Measurements from ENCODE around the gene TPSD1. TPM values are rescaled to one million over a fixed set of nuclear protein-coding genes. Genes with fewer than 3 reads are reported as not detected.
"Not testable (repeated sequence)": the region's sequence is repeated elsewhere in the genome, so short reads cannot be mapped to it uniquely, and the experiment has no call there.

Gene TPSD1
- polyA plus RNA-seq, 4 donors = 0.55 TPM; not detected in 3

DNA sequence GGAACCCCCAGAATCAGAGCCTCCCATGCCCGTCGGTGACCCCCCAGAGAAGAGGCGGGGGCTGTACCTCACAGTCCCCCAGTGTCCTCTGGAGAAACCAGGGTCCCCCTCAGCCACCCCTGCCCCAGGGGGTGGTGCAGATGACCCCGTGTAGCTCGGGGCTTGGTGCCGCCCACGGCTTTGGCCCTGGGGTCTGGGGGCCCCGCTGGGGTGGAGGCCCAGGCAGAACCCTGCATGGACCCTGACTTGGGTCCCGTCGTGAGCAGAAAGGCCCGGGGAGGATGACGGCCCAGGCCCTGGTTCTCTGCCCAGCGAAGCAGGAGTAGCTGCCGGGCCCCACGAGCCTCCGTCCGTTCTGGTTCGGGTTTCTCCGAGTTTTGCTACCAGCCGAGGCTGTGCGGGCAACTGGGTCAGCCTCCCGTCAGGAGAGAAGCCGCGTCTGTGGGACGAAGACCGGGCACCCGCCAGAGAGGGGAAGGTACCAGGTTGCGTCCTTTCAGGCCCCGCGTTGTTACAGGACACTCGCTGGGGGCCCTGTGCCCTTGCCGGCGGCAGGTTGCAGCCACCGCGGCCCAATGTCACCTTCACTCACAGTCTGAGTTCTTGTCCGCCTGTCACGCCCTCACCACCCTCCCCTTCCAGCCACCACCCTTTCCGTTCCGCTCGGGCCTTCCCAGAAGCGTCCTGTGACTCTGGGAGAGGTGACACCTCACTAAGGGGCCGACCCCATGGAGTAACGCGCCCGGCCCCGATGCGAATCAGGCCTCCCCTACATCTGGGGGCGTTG is 34.8 kb upstream of the TPSD1 start:
- no peak for DNase-seq (ENCODE audit: low read depth in 4 of 4, low spot score in 3 of 4)

DNA sequence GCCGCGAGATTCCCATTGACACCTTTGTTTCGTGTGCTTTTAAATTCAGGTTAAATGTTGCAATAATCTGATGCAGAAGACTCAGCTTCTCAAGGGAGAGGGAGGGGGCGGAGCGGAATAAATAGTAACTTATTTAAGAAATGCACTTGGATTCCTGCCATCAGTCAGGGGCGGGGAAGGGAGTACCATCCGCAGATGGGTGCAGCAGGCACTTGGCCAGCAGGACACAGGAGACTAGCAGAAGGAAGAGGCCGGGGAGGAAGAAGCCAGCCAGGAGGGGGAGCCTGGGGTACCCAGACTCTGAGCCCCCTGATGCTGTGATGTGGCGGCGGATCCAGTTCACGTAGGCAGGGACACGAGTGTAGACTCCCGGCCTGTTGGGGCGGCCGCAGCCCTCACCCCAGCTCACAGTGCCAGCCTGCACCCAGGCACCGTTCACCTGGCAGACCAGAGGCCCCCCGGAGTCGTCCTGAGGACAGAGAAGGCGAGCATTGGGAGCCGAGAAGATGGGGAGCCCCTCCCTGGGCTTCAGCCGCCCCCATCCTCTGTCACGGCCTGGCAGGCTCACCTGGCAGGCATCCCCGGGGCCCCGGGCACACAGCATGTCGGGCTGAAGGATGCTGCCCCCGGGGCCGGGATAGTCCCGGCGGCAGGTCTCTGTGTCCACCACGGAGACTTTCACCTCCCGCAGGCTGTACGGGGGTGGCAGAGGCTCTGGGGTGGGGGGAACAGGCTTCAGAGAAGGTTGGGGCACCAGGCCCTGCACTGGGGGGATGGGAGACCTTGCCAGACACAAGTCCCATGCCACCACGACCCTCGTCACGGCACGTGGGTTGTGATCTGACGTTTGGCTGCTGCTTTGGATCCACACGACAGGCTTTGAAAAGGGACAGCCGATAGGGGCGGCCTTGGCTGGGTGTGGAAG is 34.0 kb upstream of the TPSD1 start:
- DNase-seq (ENCODE audit: low read depth in 4 of 4, low spot score in 3 of 4) = no peak

DNA sequence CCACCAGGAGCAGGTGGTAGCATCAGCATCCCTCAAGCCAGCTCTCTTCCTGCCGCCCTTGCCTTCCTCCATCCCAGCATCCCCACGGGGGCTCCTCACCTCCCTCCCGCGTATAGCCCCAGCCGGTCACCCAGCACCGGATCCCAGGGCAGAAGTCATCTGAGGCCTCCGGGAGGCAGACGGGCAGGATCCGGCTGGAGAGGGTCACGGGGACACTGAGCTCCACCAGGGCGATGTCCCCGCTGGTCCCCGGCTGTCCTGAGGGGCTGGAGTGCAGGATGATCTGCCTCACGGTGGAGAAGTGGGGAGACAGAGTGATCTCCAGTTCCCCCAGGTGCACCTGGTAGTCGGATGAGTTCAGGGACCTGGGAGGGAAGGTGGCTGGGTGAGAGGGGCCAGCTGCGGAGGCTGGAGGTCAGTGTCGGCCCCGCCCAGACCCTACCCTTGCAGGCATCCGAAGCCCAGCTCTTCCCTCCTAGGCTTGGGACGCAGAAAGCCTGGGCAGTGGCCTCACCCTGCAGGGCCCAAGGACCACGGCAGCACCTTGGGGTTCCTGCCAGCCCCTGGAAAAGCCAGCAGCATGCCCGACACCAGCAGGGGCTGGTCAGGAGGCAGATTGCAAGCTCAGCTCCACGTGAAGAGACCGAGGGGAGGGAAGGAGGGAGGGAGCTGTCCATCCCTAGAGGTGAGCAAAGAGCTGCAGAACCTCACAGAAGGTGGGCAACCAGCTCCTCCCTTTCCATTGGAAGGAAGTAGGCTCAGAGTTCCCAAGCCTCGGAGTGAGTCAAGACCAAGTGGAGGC is 33.1 kb upstream of the TPSD1 start:
- no peak for DNase-seq (ENCODE audit: low read depth in 4 of 4, low spot score in 3 of 4)

DNA sequence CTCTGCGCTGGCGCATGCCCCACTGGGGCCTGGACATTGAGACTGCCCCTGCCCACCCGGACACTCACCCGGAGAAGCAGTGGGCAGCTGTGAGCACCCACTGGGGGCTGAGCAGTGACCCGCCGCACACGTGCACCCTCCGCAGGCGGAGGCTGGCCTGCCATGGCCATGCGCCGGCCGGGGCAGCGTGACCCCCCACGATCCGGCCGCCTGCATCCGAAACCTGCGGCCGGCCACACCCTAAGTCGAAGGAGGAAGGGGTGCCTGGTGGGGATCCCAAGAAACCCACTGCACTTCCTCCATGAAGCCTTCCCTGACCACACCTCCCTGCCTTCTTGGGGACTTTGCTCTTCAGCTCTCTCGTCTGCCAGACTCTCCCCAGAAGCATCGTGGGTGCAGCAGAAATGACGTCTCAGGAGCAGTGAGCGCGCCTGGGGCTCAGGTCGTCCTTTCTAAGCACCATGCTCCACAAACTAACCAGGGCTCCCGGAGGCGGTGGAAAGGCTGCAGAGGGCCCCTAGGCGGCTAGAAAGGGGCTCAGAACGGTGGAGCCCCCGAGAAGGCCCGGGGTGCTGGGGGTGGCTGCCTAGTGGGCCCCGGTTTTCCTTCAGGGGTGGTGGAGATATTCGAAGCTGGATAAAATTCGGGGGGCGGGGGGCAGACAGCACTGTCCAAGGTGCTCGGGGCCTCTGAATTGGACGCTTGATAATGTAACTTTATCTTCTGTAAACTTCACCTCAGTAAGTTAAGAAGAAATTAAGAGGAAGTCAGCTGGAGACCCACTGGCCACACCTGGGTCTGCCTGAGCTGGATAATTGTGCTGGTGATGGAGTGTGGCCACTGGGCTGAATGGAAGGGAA is 32.3 kb upstream of the TPSD1 start:
- no peak for DNase-seq (ENCODE audit: low read depth in 4 of 4, low spot score in 3 of 4)

DNA sequence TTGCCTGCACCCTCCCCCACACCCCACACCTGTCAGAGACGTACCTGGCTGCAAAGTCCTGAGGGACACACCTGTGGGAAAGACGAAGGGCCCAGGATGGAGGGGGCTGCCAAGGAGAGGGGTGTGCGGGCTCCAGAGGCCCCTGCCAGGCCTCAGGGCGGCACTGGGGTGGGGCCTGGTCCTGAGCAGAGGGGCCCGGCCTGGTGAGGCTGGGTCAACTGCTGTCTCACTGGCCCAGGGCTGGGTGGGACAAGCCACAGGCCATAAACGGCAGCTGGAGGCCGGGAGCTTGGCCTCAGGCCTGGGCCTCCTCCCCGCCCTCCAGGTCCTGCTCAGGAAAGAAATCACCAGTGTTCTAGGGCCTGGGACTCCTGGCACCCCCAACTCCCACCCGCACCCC is 31.3 kb upstream of the TPSD1 start:
- DNase-seq (ENCODE audit: low read depth in 4 of 4, low spot score in 3 of 4) = no peak

DNA sequence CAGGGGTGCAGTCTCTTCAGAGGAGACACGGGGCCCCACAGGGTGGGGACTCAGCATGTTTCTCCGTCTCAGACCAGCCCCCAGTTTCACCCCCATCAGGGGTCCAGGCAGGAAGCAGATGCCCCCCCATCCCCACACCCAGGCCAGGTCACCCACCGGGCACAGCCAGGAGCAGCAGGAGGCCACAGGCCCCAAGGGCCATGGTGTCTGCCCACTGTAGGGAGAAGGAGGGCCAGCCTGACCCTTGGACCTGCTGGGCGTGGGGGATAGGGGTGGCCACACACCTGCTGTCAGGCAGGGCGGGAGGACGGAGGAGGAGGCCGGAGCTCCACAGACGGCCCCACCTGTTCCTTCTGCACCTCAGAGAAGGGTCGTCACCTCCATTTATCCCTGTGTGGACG is 30.8 kb upstream of the TPSD1 start, which contains the start of gene TPSG1:
TPSG1 (minus strand) TSS at position 218 of the 401 bp plus-strand sequence; CDS start at position 202, 16 bp downstream.
- no peak for DNase-seq (ENCODE audit: low read depth in 4 of 4, low spot score in 3 of 4)

DNA sequence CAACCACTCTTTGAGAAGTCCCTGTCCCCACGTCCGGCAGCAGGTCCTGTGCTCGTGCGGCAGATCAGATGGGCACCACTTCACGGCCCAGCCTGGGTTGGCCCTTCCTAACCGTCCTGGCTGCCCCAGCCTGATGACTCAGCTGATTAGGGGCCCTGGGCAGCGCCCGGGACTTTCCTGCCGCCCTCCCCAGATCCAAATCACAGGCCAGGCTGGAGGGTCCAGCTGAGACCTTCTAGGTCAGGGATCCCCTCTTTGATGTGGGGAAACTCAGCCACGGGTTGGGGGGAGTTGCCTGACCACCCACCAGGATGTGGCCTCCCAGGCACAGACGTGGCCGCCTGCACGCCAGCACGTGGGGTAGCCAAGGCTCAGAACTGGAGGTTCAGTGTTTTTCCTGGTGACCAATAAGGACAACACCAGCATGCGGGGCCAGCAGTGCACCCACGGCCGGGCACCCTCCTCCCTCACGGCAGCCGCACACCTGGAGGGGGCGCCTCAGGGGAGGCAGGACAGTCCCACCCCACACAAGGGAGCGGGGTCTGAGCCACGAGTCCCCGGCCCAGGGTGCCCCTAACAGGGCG is 30.0 kb upstream of the TPSD1 start:
- not testable (repeated sequence) for DNase-seq (ENCODE audit: low read depth in 4 of 4, low spot score in 3 of 4)

DNA sequence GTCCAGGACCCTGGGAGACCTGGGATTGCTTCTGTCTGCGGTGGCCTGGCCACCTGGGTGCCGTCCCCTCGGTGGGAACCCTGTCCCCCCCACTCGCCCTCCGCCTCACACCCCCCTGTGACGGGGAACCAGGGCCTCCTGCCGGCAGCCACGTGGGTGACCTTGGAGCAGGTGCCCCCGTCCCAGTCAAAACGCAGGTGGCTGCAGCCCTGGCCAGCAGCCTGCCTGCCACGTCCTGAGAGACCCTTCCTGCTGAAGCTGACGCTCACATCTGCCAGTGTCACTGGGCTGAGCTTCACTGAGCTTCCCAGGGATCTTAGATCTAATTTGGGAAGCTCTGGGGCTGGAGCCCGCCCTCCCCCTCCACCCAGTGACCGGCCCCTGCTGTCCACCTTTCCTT is 29.2 kb upstream of the TPSD1 start:
- DNase-seq (ENCODE audit: low read depth in 4 of 4, low spot score in 3 of 4) = not testable (repeated sequence)

DNA sequence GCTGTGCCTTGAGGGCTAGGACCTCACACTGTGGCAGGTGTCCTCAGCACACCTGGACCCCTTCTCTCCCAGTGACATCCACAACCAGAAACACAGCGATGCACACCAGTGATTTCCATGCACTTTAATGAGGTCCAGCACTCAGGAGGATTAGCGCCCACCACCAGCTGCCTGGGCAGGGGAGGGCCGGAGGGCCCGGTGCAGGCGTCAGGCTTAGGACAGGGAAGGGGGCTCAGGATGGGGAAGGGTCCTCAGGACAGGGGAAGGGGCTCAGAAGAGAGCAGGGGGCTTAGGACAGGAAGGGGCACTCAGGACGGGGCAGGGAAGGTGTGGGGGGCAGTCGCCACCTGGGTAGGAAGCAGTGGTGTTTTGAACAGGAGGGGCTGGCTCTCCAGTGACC is 27.6 kb upstream of the TPSD1 start:
- DNase-seq (ENCODE audit: low read depth in 4 of 4, low spot score in 3 of 4) = not testable (repeated sequence)

DNA sequence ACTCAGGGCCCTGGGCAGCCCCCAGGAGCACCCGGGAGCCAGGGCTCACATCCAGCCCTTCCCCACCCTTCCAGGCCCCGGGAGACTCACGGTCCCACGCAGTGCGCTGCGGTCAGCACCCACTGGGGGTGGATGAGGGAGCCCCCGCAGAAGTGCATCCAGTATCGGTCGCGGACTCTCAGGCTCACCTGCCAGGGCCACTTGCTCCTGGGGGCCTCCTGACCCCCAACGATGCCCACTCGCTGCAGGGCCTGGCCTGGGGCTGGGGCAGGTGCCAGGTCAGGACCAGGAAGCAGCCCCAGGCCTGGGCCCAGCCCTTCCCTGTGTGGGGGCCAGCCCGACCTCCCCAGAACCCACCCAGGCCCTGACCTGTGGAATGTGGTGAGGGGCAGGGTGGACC is 26.4 kb upstream of the TPSD1 start:
- not testable (repeated sequence) for DNase-seq (ENCODE audit: low read depth in 4 of 4, low spot score in 3 of 4)

DNA sequence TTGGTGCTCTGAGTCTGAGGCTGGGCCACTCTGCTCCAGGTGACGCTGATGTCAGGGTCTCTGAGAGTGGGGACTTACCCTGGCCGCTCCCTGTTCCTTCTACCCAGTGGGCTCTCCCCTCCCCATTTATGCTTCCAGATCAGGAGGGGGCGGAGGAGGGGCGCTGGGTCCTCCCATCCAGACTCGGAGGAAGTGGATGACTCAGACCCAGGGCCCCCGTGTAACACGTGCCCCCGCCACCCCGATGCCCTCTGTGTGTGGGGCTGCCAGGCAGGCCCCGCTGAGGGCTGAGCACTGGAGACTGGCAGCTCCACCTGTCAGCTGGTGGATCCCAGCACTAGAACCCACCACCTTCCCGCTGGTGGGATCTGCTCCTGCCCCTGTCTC is 25.8 kb upstream of the TPSD1 start, which contains the start of gene TPSB2:
TPSB2 (minus strand) TSS at position 101 of the 387 bp plus-strand sequence. CDS start 233 bp downstream, outside the sequence.
- DNase-seq (ENCODE audit: low read depth in 4 of 4, low spot score in 3 of 4) = not testable (repeated sequence)

DNA sequence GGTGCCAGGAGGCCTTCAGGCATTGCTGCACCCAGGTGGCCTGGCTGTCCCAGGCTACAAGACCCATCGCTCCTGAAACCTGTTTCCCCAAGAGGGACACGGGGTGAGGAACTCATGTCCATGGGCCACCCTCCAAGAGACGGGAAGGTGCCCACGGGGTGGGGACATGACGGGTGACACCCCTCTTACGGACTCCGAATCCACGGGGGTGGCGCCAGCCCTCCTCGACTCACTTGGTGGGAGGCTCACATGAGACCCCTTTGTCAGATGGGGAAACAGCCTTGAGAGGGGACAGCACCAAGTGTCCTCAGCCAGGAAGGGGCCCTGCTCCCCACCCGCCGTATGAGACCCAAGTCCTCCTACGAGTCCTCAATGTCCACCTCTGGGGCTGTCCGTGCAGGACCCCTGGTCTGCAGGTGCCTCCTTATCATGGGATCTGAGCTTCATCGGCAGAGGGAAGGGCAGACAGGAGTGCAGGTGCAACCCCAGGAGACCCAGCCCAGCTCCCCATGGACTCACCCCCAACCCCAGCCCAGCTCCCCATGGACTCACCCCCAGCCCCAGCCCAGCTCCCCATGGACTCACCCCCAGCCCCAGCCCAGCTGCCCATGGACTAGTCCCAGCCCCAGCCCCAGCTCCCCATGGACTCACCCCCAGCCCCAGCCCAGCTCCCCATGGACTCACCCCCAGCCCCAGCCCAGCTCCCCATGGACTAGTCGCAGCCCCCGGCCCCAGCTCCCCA is 25.2 kb upstream of the TPSD1 start:
- DNase-seq (ENCODE audit: low read depth in 4 of 4, low spot score in 3 of 4) = not testable (repeated sequence)

DNA sequence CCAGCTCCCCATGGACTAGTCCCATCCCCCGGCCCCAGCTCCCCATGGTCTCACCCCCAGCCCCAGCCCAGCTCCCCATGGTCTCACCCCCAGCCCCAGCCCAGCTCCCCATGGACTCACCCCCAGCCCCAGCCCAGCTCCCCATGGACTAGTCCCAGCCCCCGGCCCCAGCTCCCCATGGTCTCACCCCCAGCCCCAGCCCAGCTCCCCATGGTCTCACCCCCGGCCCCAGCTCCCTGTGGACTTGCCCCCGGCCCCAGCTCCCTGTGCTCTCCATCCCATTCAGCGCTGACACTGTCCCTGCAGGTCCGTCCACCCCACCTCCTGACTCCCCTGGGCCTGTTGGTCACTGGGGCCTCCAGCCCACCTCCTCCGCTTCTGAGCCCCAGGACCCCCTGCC is 24.6 kb upstream of the TPSD1 start:
- not testable (repeated sequence) for DNase-seq (ENCODE audit: low read depth in 4 of 4, low spot score in 3 of 4)

DNA sequence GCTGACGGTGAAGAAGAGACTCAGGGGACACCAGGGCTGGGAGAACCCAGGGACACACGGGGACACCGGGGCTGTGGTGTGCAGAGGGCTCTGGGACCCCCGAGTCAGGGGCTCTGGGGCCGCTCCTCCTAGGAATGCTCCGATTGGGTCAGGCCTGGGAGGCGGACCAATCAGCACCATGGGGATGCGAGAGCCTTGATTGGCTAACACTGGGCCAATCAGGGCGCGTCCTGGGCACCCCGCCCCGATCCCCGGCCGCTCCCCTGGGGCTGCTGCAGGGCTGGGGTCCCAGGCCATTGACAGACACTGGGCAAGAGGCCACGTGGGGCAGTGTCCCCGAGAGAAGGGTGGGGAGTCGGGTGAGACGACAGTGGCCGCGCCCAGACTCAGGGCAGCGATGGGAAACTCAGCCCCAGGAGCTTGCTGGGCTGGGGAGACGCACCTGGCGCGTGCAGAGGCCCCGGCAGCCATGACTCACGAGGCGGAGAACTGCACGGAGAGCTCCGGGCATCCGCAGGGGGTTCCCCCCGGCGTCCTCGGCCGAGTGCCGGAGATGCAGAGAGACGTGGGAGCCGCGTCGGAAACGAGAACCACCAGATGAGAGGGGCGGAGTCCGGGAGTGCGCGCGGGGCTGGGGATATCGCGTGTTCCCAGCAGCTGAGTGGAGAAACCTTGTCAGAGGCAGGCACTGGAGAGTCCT is 23.7 kb upstream of the TPSD1 start:
- not testable (repeated sequence) for DNase-seq (ENCODE audit: low read depth in 4 of 4, low spot score in 3 of 4)

DNA sequence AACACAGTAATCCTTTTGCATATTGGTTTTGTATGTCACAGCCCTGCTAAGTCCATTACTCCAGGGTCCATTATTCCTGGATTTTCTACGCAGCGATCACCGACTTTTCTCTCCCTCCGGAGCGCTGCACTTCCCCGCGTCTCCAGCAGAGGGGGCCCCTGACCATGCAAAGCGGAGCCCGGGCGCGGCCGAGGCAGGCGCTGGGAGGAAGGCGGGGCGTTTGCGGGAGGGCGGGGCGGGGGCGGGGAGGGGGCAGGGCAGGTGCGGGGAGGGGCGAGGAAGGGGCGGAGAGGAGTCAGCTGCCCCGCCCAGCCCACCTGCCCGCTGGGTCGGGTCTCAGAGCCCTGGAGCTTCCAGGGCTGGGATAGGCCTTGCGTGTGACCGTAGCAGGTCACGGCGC is 19.2 kb upstream of the TPSD1 start:
- DNase-seq (ENCODE audit: low read depth in 4 of 4, low spot score in 3 of 4) = not testable (repeated sequence)

DNA sequence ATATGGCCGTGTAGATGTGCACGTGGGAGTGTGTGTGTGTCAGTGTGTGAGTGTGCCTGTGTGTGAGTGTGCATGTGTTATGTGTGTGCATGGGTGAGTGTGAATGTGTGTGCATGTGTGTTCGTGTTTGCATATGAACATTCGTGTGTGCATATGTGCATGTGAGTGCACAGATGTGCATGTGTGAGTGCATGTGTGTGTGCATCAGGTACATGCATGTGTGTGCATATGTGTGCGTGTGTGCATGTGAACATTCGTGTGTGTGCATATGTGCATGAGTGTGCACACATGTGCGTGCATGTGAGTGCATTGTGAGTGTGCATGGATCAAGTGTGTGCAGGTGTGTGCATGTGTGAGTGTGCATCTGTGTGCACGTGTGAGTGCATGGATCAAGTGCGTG is 17.9 kb upstream of the TPSD1 start:
- DNase-seq (ENCODE audit: low read depth in 4 of 4, low spot score in 3 of 4) = no peak

DNA sequence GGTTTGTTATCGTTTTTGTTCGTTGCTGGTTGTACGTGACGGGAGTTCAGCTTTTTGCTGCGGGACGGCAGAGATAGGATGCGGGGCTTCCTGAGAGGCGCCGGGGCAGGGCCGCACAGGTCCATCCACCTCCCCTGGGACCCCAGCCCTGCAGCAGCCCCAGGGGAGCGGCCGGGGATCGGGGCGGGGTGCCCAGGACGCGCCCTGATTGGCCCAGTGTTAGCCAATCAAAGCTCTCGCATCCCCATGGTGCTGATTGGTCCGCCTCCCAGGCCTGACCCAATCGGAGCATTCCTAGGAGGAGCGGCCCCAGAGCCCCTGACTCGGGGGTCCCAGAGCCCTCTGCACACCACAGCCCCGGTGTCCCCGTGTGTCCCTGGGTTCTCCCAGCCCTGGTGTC is 17.0 kb upstream of the TPSD1 start:
- DNase-seq (ENCODE audit: low read depth in 4 of 4, low spot score in 3 of 4) = not testable (repeated sequence)

DNA sequence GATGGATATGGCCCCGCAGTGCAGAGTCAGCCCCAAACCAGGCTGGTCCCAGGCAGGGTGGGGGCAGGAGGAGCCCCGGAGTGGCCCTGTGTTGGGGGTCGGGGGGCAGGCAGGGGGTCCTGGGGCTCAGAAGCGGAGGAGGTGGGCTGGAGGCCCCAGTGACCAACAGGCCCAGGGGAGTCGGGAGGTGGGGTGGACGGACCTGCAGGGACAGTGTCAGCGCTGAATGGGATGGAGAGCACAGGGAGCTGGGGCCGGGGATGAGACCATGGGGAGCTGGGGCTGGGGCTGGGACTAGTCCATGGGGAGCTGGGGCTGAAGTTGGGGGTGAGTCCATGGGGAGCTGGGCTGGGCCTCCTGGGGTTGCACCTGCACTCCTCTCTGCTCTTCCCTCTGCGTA is 16.3 kb upstream of the TPSD1 start:
- not testable (repeated sequence) for DNase-seq (ENCODE audit: low read depth in 4 of 4, low spot score in 3 of 4)

All from right renal pelvis (tissue), 4 donors.